Measurements from ENCODE around the gene CETN3. TPM values are rescaled to one million over a fixed set of nuclear protein-coding genes. Genes with fewer than 3 reads are reported as not detected.

CETN3 gene
- total RNA-seq, 1 donor: 6.9 TPM

GRCh38 chr5:90437663-90438062 is 28.1 kb upstream of the CETN3 start:
- Histone ChIP-seq H3K4me2 (ENCODE audit: insufficient read depth, low read length) (no peak overlapping the region), H3K4me1 (ENCODE audit: insufficient read depth, low read length) (no peaks in the 10 kb centered on the region), H3K27ac (ENCODE audit: low read depth, low read length) (no peak overlapping the region), H3K4me3 (ENCODE audit: insufficient read depth, low read length) (no peak overlapping the region), H3K79me2 (ENCODE audit: insufficient read depth, low read length) (no peaks in the 10 kb centered on the region), H2AFZ (ENCODE audit: low read length) (no peak overlapping the region), H3K27me3 (ENCODE audit: insufficient read depth, low read length) (no peaks in the 10 kb centered on the region), H3K9me3 (ENCODE audit: low read depth, low read length) (no peaks in the 10 kb centered on the region), H3K36me3 (ENCODE audit: insufficient read depth, low read length) (no peaks in the 10 kb centered on the region), H4K20me1 (ENCODE audit: insufficient read depth, low read length) (no peaks in the 10 kb centered on the region)
- no peak for DNase-seq (ENCODE audit: insufficient read length, low spot score, missing footprints)
- no peak for TF ChIP-seq CTCF (IDR thresholded peaks at IDR 0.05; ENCODE audit: extremely low read depth, low read depth, low read length)

- H3K27me3 ChIP-seq (ENCODE audit: insufficient read depth, low read length): no peaks in the 10 kb centered on the region
- H4K20me1 ChIP-seq (ENCODE audit: insufficient read depth, low read length): no peaks in the 10 kb centered on the region
- H3K27ac ChIP-seq (ENCODE audit: low read depth, low read length): no peak overlapping the region
- H3K36me3 ChIP-seq (ENCODE audit: insufficient read depth, low read length): no peaks in the 10 kb centered on the region
- peak; percentile 86 for TF ChIP-seq CTCF (IDR thresholded peaks at IDR 0.05; ENCODE audit: extremely low read depth, low read depth, low read length)
- no peak overlapping the region for H3K4me2 ChIP-seq (ENCODE audit: insufficient read depth, low read length)
- H3K9me3 ChIP-seq (ENCODE audit: low read depth, low read length): no peaks in the 10 kb centered on the region
- no peak overlapping the region for H2AFZ ChIP-seq (ENCODE audit: low read length)
- no peaks in the 10 kb centered on the region for H3K4me1 ChIP-seq (ENCODE audit: insufficient read depth, low read length)
- H3K4me3 ChIP-seq (ENCODE audit: insufficient read depth, low read length): no peak overlapping the region
- H3K79me2 ChIP-seq (ENCODE audit: insufficient read depth, low read length): no peaks in the 10 kb centered on the region
- DNase-seq (ENCODE audit: insufficient read length, low spot score, missing footprints): peak; percentile 34
Measured at GRCh38 chr5:90434116-90434714, 24.7 kb upstream of the CETN3 start.

GRCh38 chr5:90424245-90424644 is 14.7 kb upstream of the CETN3 start:
- H3K4me3 ChIP-seq (ENCODE audit: insufficient read depth, low read length): no peak overlapping the region
- DNase-seq (ENCODE audit: insufficient read length, low spot score, missing footprints): no peak

GRCh38 chr5:90421136-90421535 is 11.6 kb upstream of the CETN3 start:
- Histone ChIP-seq H3K27me3 (ENCODE audit: insufficient read depth, low read length) (no peaks in the 10 kb centered on the region), H3K79me2 (ENCODE audit: insufficient read depth, low read length) (no peaks in the 10 kb centered on the region), H3K4me2 (ENCODE audit: insufficient read depth, low read length) (no peak overlapping the region), H2AFZ (ENCODE audit: low read length) (no peak overlapping the region), H4K20me1 (ENCODE audit: insufficient read depth, low read length) (no peaks in the 10 kb centered on the region), H3K27ac (ENCODE audit: low read depth, low read length) (no peak overlapping the region), H3K4me3 (ENCODE audit: insufficient read depth, low read length) (no peak overlapping the region), H3K9me3 (ENCODE audit: low read depth, low read length) (no peaks in the 10 kb centered on the region), H3K36me3 (ENCODE audit: insufficient read depth, low read length) (no peaks in the 10 kb centered on the region), H3K4me1 (ENCODE audit: insufficient read depth, low read length) (no peaks in the 10 kb centered on the region)
- peak; percentile 43 for TF ChIP-seq CTCF (IDR thresholded peaks at IDR 0.05; ENCODE audit: extremely low read depth, low read depth, low read length)
- DNase-seq (ENCODE audit: insufficient read length, low spot score, missing footprints): no peak

More at GRCh38 chr5:90424245-90424644, 14.7 kb upstream of the CETN3 start:
- Histone ChIP-seq H3K9me3 (ENCODE audit: low read depth, low read length) (no peaks in the 10 kb centered on the region), H3K79me2 (ENCODE audit: insufficient read depth, low read length) (no peaks in the 10 kb centered on the region), H4K20me1 (ENCODE audit: insufficient read depth, low read length) (no peaks in the 10 kb centered on the region), H3K4me2 (ENCODE audit: insufficient read depth, low read length) (no peak overlapping the region), H3K36me3 (ENCODE audit: insufficient read depth, low read length) (no peaks in the 10 kb centered on the region), H2AFZ (ENCODE audit: low read length) (no peak overlapping the region), H3K4me1 (ENCODE audit: insufficient read depth, low read length) (no peaks in the 10 kb centered on the region), H3K27ac (ENCODE audit: low read depth, low read length) (no peak overlapping the region), H3K27me3 (ENCODE audit: insufficient read depth, low read length) (no peaks in the 10 kb centered on the region)
- no peak for TF ChIP-seq CTCF (IDR thresholded peaks at IDR 0.05; ENCODE audit: extremely low read depth, low read depth, low read length)
